ENCODE results near the gene PHLDB3. TPM values are rescaled to one million over a fixed set of nuclear protein-coding genes. Genes with fewer than 3 reads are reported as not detected.

PHLDB3 gene
- total RNA-seq, 2 donors from 2014 or later = 7.7 to 13.5 TPM

DNA sequence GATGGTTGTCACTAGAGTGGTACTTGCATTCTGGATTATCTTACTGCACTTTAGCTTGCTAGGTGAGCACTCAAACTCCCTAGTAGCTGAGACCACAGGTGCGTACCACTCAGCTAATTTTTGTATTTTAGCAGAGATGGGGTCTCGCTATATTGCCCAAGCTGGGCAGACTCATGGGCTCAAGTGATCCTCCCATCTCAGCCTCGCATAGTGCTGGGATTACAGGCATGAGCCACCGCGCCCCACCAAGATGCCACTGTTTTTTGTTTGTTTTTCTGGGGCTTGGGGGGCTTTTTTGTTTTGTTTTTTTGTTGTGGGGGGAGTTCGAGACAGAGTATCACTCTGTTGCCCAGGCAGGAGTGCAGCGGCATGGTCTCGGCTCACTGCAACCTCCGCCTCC, 56.9 kb downstream of the PHLDB3 start:
- Mint-ChIP-seq H3K36me3 (ENCODE audit: low read depth) (no peaks in the 10 kb centered on the region), H3K27me3 (ENCODE audit: insufficient read depth) (peaks cover 2% of the 10 kb centered on the region), H3K4me1 (peaks cover 2% of the 10 kb centered on the region), H3K27ac (no peak overlapping the region), H3K4me3 (no peak overlapping the region), H3K9me3 (peaks cover 13% of the 10 kb centered on the region)
- Histone ChIP-seq H3K27ac (ENCODE audit: low read depth, low read length) (no peak overlapping the region), H3K27me3 (ENCODE audit: control insufficient read depth, insufficient read depth, low read length, poor library complexity, severe bottlenecking) (no peaks in the 10 kb centered on the region), H3K4me1 (ENCODE audit: control insufficient read depth, insufficient read depth, low read length) (no peaks in the 10 kb centered on the region), H3K9me3 (ENCODE audit: control insufficient read depth, low read length) (no peaks in the 10 kb centered on the region), H3K4me3 (ENCODE audit: low read length) (no peak overlapping the region), H3K9ac (ENCODE audit: extremely low read depth, low read length, poor library complexity, severe bottlenecking) (no peak overlapping the region), H3K36me3 (ENCODE audit: control insufficient read depth, insufficient read depth, low read length) (no peaks in the 10 kb centered on the region)
- DNase-seq = no peak
- TF ChIP-seq, protein P1, sequence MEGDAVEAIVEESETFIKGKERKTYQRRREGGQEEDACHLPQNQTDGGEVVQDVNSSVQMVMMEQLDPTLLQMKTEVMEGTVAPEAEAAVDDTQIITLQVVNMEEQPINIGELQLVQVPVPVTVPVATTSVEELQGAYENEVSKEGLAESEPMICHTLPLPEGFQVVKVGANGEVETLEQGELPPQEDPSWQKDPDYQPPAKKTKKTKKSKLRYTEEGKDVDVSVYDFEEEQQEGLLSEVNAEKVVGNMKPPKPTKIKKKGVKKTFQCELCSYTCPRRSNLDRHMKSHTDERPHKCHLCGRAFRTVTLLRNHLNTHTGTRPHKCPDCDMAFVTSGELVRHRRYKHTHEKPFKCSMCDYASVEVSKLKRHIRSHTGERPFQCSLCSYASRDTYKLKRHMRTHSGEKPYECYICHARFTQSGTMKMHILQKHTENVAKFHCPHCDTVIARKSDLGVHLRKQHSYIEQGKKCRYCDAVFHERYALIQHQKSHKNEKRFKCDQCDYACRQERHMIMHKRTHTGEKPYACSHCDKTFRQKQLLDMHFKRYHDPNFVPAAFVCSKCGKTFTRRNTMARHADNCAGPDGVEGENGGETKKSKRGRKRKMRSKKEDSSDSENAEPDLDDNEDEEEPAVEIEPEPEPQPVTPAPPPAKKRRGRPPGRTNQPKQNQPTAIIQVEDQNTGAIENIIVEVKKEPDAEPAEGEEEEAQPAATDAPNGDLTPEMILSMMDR (conservative IDR thresholded peaks at IDR 0.05) = no peak
- 90 to 97% methylated on average over 7 to 9 of the region's 9 CpGs for WGBS, 2 experiments (ENCODE audit: insufficient coverage in 1 of 2, insufficient read length in 1 of 2)

DNA sequence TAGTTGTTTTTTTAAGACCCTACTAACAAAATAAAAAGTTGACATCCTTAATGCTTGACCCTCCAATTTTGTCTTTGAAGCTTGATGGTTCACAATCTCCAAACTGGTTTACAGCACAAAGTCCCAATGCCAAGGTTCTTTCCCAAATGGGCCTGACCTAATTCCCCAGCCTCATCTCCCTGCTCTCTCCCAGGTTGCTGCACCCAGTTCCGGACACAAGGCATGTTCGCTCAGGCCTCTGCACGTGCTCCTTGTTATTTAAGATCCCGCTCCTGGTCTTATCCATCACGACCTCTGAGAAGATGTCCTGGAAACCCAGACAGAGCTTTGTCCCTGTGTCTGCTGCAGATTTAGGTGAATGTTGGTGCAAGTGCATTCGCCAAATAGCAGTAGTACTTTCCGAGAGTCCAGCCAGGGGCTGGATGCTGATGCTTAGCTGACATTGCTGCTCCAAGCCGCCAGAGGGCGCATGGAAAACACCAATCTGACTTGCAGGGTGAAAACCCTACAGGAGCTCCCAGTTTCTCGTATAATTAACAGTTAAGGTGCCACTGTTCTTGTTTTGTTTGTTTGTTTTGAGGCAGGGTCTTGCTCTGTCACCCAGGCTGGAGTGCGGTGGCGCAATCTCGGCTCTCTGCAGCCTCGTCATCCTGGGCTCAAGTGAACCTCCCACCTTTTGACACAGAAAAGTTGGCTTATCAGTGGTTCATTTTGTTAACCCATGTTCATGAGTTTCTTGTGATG, 57.6 kb downstream of the PHLDB3 start:
- Histone ChIP-seq H3K27me3 (ENCODE audit: control insufficient read depth, insufficient read depth, low read length, poor library complexity, severe bottlenecking) (no peaks in the 10 kb centered on the region), H3K4me1 (ENCODE audit: control insufficient read depth, insufficient read depth, low read length) (no peaks in the 10 kb centered on the region), H3K36me3 (ENCODE audit: control insufficient read depth, insufficient read depth, low read length) (no peaks in the 10 kb centered on the region), H3K4me3 (ENCODE audit: low read length) (no peak overlapping the region), H3K27ac (ENCODE audit: low read depth, low read length) (no peak overlapping the region), H3K9ac (ENCODE audit: extremely low read depth, low read length, poor library complexity, severe bottlenecking) (no peak overlapping the region), H3K9me3 (ENCODE audit: control insufficient read depth, low read length) (no peaks in the 10 kb centered on the region)
- peak; percentile 93 for DNase-seq
- H3K9me3 Mint-ChIP-seq = peaks cover 8% of the 10 kb centered on the region
- TF ChIP-seq, protein P1 (conservative IDR thresholded peaks at IDR 0.05) = peak; percentile 93
- no peaks in the 10 kb centered on the region for H3K36me3 Mint-ChIP-seq (ENCODE audit: low read depth)
- no peak overlapping the region for H3K4me3 Mint-ChIP-seq
- WGBS, 2 experiments (ENCODE audit: insufficient coverage in 1 of 2, insufficient read length in 1 of 2) = 30 to 36% methylated on average over 12 to 14 of the region's 14 CpGs
- H3K4me1 Mint-ChIP-seq = peaks cover 2% of the 10 kb centered on the region
- H3K27ac Mint-ChIP-seq = no peak overlapping the region
- H3K27me3 Mint-ChIP-seq (ENCODE audit: insufficient read depth) = peaks cover 4% of the 10 kb centered on the region

DNA sequence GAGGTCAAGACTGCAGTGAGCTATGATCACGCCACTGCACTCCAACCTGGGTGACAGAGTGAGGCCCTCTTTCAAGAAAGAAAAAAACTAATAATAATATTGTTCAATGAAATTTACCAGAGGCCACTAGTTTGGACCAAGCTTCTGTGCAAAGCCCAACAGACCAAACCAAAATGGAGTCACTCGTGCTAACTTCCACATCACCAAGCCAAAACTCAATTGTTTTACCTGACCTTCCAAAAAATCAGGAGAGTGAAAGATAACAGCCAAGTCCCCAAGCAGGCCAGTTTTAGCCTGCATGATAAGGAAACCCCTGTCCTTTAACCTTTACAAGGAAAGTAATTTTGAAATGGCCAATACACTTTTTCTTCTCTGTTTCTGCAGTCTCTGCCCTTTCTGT, 59.1 kb downstream of the PHLDB3 start:
- H3K4me3 Mint-ChIP-seq = no peak overlapping the region
- H3K36me3 Mint-ChIP-seq (ENCODE audit: low read depth) = no peaks in the 10 kb centered on the region

More for the DNA sequence above, 59.1 kb downstream of the PHLDB3 start:
- Histone ChIP-seq H3K4me3 (ENCODE audit: low read length) (no peak overlapping the region), H3K4me1 (ENCODE audit: control insufficient read depth, insufficient read depth, low read length) (no peaks in the 10 kb centered on the region), H3K9ac (ENCODE audit: extremely low read depth, low read length, poor library complexity, severe bottlenecking) (no peak overlapping the region), H3K27me3 (ENCODE audit: control insufficient read depth, insufficient read depth, low read length, poor library complexity, severe bottlenecking) (no peaks in the 10 kb centered on the region), H3K36me3 (ENCODE audit: control insufficient read depth, insufficient read depth, low read length) (no peaks in the 10 kb centered on the region), H3K9me3 (ENCODE audit: control insufficient read depth, low read length) (no peaks in the 10 kb centered on the region), H3K27ac (ENCODE audit: low read depth, low read length) (no peak overlapping the region)
- TF ChIP-seq, protein P1 (conservative IDR thresholded peaks at IDR 0.05) = no peak
- Mint-ChIP-seq H3K27ac (no peak overlapping the region), H3K27me3 (ENCODE audit: insufficient read depth) (peaks cover 6% of the 10 kb centered on the region), H3K9me3 (no peaks in the 10 kb centered on the region), H3K4me1 (peaks cover 2% of the 10 kb centered on the region)
- 83% methylated on average over 2 of the region's 2 CpGs; no CpG with 5 or more reads in 1 of the 2 experiments for WGBS, 2 experiments (ENCODE audit: insufficient coverage in 1 of 2, insufficient read length in 1 of 2)
- DNase-seq = no peak

All from endodermal cell (in vitro differentiated cells).